ENCODE measurements around the gene TEX9. TPM values are rescaled to one million over a fixed set of nuclear protein-coding genes. Genes with fewer than 3 reads are reported as not detected.

The TEX9 gene
- polyA plus RNA-seq, 1 donor (not counting 4 experiments of a cell fraction or from before 2014, with no cell fraction given): 3.4 TPM

- FAIRE-seq (no peak), DNase-seq (ENCODE audit: low read depth, low spot score) (no peak)
- H3K9me3 ChIP-seq (ENCODE audit: control insufficient read depth, low read depth, low read length): no peaks in the 10 kb centered on the region
- no peak overlapping the region for H2AFZ ChIP-seq (ENCODE audit: control insufficient read depth, low read length)
- dilution Hi-C loops (cut with MboI; ENCODE audit: extremely low pct_ligation_motif_present, low sequenced_read_pairs): no loop called here
- H3K36me3 ChIP-seq (ENCODE audit: control insufficient read depth in 2 of 2, extremely low read depth in 1 of 2, insufficient read depth in 2 of 2, low read length in 2 of 2): no peaks in the 10 kb centered on the region
- H3K27ac ChIP-seq (ENCODE audit: control insufficient read depth, insufficient read depth, low read length): no peak overlapping the region
- no peaks in the 10 kb centered on the region for H3K9me1 ChIP-seq (ENCODE audit: control insufficient read depth, extremely low read depth, insufficient read depth, low read length)
- TF ChIP-seq CTCF (optimal IDR thresholded peaks at IDR 0.05 in 1 of 3, IDR thresholded peaks at IDR 0.05 in 1 of 3, conservative IDR thresholded peaks at IDR 0.05 in 1 of 3; ENCODE audit: extremely low read depth in 1 of 3, insufficient read depth in 2 of 3, low read length in 3 of 3): no peak
- TF ChIP-seq EZH2 (IDR thresholded peaks at IDR 0.05; ENCODE audit: low read length): no peak
- no peak overlapping the region for H3K4me3 ChIP-seq (ENCODE audit: control insufficient read depth in 2 of 3, extremely low read depth in 1 of 3, insufficient read depth in 2 of 3, low read depth in 1 of 3, low read length in 3 of 3)
- no peak overlapping the region for H3K9ac ChIP-seq (ENCODE audit: control insufficient read depth, extremely low read depth, insufficient read depth, low read length)
- H3K79me2 ChIP-seq (ENCODE audit: control insufficient read depth, insufficient read depth, low read length): no peaks in the 10 kb centered on the region
- peaks cover 13% of the 10 kb centered on the region for H3K4me1 ChIP-seq (ENCODE audit: control insufficient read depth, extremely low read depth, insufficient read depth, low read length)
- no peak overlapping the region for H3K4me2 ChIP-seq (ENCODE audit: control insufficient read depth, extremely low read depth, insufficient read depth, low read depth, low read length)
- H3K27me3 ChIP-seq (ENCODE audit: control insufficient read depth, extremely low read depth, insufficient read depth, low read length): no peaks in the 10 kb centered on the region
- no peaks in the 10 kb centered on the region for H4K20me1 ChIP-seq (ENCODE audit: control insufficient read depth, extremely low read depth, insufficient read depth, low read length)
Measured at GRCh38 chr15:56361987-56362386, 3.2 kb upstream of the TEX9 start.

GRCh38 chr15:56366211-56366610 lies 985 bp downstream of the TEX9 start:
- Histone ChIP-seq H3K9me3 (ENCODE audit: control insufficient read depth, low read depth, low read length) (no peaks in the 10 kb centered on the region), H4K20me1 (ENCODE audit: control insufficient read depth, extremely low read depth, insufficient read depth, low read length) (no peaks in the 10 kb centered on the region), H3K9me1 (ENCODE audit: control insufficient read depth, extremely low read depth, insufficient read depth, low read length) (no peaks in the 10 kb centered on the region), H2AFZ (ENCODE audit: control insufficient read depth, low read length) (peak overlapping the region; percentile 97), H3K4me1 (ENCODE audit: control insufficient read depth, extremely low read depth, insufficient read depth, low read length) (peaks cover 19% of the 10 kb centered on the region), H3K27ac (ENCODE audit: control insufficient read depth, insufficient read depth, low read length) (no peak overlapping the region), H3K36me3 (ENCODE audit: control insufficient read depth in 2 of 2, extremely low read depth in 1 of 2, insufficient read depth in 2 of 2, low read length in 2 of 2) (no peaks in the 10 kb centered on the region), H3K4me2 (ENCODE audit: control insufficient read depth, extremely low read depth, insufficient read depth, low read depth, low read length) (peak overlapping the region; percentile 95), H3K4me3 (ENCODE audit: control insufficient read depth in 2 of 3, extremely low read depth in 1 of 3, insufficient read depth in 2 of 3, low read depth in 1 of 3, low read length in 3 of 3) (peak overlapping the region; percentile 64 to 83 (median 70)), H3K9ac (ENCODE audit: control insufficient read depth, extremely low read depth, insufficient read depth, low read length) (no peak overlapping the region), H3K79me2 (ENCODE audit: control insufficient read depth, insufficient read depth, low read length) (no peaks in the 10 kb centered on the region), H3K27me3 (ENCODE audit: control insufficient read depth, extremely low read depth, insufficient read depth, low read length) (no peaks in the 10 kb centered on the region)
- DNase-seq (ENCODE audit: low read depth, low spot score): no peak
- dilution Hi-C loops (cut with MboI; ENCODE audit: extremely low pct_ligation_motif_present, low sequenced_read_pairs): no loop called here
- TF ChIP-seq CTCF (optimal IDR thresholded peaks at IDR 0.05 in 1 of 3, IDR thresholded peaks at IDR 0.05 in 1 of 3, conservative IDR thresholded peaks at IDR 0.05 in 1 of 3; ENCODE audit: extremely low read depth in 1 of 3, insufficient read depth in 2 of 3, low read length in 3 of 3): no peak
- no peak for TF ChIP-seq EZH2 (IDR thresholded peaks at IDR 0.05; ENCODE audit: low read length)
- peak; percentile 29 for FAIRE-seq
